Heart left ventricle (tissue), 13 donors: ENCODE measurements around the gene IRF3.

Source experiments
- POLR2A ChIP-seq, 2 donors: fragments of 450-650 bp; IDR thresholded peaks; one replicate each; pipeline ENCODE4 v1.6.1; 2017; ENCODE audit warnings: antibody characterized with exemption in 2 of 2, mild to moderate bottlenecking in 2 of 2, moderate library complexity in 2 of 2
- TF ChIP-seq, protein P1 (sequence below), 12 donors: fragments of 200-600 bp; sonication (generic) in 4 of 12; IDR thresholded peaks; one replicate each; pipeline versions ENCODE4 v1.5.0 to v1.8.0; 2018 to 2022; ENCODE audit warnings: antibody characterized with exemption in 12 of 12, mild to moderate bottlenecking in 5 of 12
- donor health status: ischemic (EF 13 %, LVEDD 7.1; RV severe dilation, severe dysfunction).
- donor health status: DM: no; HTN: yes; CAD: no.
- donor health status: DM: no; HTN: no; CAD: no.
- donor health status: ischemic (EF 25% LVEDD 6.9; RV normal size, moderate dysfunction).
- donor health status: ischemic (EF 25% LVEDD 5.7; RV mildly dilated, moderate dysfunction).
- donor health status: ischemic (EF 35%, LVEDD 5.7; RV mildly dilated, moderate dysfunction).
- donor health status: nonischemic (EF 11% LVEDD 7.7; RV severe dilation, severe dysfunction).
- donor health status: DM: yes; HTN: yes; CAD: no.
- donor health status: PGD.
- donor health status: ischemic (EF 29% LVEDD 5.4; RV normal size, mild dysfunction).
- donor health status: nonischemic (EF 23%, LVEDD 6.1; RV moderate dilation, normal function).

DNA sequence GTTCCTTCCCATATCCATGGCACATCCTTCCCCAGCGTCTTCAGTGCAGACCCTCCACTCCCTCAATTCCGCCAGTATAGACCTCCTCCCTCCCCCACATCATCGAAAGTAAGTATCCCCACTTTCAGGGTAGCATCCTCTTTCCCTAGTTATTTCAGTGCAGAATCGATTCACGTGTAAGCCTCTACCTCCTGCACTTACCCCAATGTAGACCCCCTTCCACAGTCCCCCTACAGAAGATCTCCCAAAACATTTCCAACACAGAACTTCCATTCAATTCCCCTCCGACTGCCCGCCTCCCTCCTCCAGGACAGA is 664 bp downstream of the IRF3 start:
- TF ChIP-seq, protein P1, sequence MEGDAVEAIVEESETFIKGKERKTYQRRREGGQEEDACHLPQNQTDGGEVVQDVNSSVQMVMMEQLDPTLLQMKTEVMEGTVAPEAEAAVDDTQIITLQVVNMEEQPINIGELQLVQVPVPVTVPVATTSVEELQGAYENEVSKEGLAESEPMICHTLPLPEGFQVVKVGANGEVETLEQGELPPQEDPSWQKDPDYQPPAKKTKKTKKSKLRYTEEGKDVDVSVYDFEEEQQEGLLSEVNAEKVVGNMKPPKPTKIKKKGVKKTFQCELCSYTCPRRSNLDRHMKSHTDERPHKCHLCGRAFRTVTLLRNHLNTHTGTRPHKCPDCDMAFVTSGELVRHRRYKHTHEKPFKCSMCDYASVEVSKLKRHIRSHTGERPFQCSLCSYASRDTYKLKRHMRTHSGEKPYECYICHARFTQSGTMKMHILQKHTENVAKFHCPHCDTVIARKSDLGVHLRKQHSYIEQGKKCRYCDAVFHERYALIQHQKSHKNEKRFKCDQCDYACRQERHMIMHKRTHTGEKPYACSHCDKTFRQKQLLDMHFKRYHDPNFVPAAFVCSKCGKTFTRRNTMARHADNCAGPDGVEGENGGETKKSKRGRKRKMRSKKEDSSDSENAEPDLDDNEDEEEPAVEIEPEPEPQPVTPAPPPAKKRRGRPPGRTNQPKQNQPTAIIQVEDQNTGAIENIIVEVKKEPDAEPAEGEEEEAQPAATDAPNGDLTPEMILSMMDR (IDR thresholded peaks at IDR 0.05) = no peak
- TF ChIP-seq POLR2A (IDR thresholded peaks at IDR 0.05) = no peak
